HG02678 (cell line): ENCODE data around the gene CSNK1D.

Experiments used
- ATAC-seq: cut with Tn5 transposase; IDR thresholded peaks from one replicate; pipeline ENCODE4 v1.9.1; 2021; ENCODE audit warnings: mild to moderate bottlenecking, moderate library complexity; ENCODE audit not compliant: unreplicated experiment

The CSNK1D gene

GRCh38 chr17:82273327-82274133 is at the start of gene CSNK1D:
CSNK1D (minus strand) TSS chr17:82273700; CDS start chr17:82273381, 319 bp downstream.
- peak; percentile 83 for ATAC-seq

GRCh38 chr17:82322526-82323453 is 49.3 kb upstream of the CSNK1D start:
- ATAC-seq, result no peak

- no peak for ATAC-seq
Observed at GRCh38 chr17:82321947-82322466, 48.5 kb upstream of the CSNK1D start.

GRCh38 chr17:82320956-82321927 is 47.7 kb upstream of the CSNK1D start:
- no peak for ATAC-seq

- no peak for ATAC-seq
Observed at GRCh38 chr17:82320140-82320840, 46.8 kb upstream of the CSNK1D start.

GRCh38 chr17:82319619-82320062 is 46.1 kb upstream of the CSNK1D start:
- no peak for ATAC-seq

- no peak for ATAC-seq
Observed at GRCh38 chr17:82318772-82319606, 45.5 kb upstream of the CSNK1D start.

GRCh38 chr17:82318169-82318498 is 44.6 kb upstream of the CSNK1D start:
- ATAC-seq, result no peak

GRCh38 chr17:82317394-82318168 is 44.1 kb upstream of the CSNK1D start, which contains the start of gene CD7:
CD7 (minus strand) TSS chr17:82317608; CDS start chr17:82317495, 113 bp downstream.
- no peak for ATAC-seq

GRCh38 chr17:82316651-82317393 is 43.3 kb upstream of the CSNK1D start:
- ATAC-seq, result no peak

- no peak for ATAC-seq
Observed at GRCh38 chr17:82315703-82316358, 42.3 kb upstream of the CSNK1D start.

- ATAC-seq, result no peak
Observed at GRCh38 chr17:82314727-82315605, 41.5 kb upstream of the CSNK1D start.

- ATAC-seq, result no peak
Observed at GRCh38 chr17:82314012-82314726, 40.7 kb upstream of the CSNK1D start.

GRCh38 chr17:82313195-82314011 is 39.9 kb upstream of the CSNK1D start:
- ATAC-seq, result no peak
